ENCODE measurements around the gene XXYLT1.

Gene XXYLT1

DNA sequence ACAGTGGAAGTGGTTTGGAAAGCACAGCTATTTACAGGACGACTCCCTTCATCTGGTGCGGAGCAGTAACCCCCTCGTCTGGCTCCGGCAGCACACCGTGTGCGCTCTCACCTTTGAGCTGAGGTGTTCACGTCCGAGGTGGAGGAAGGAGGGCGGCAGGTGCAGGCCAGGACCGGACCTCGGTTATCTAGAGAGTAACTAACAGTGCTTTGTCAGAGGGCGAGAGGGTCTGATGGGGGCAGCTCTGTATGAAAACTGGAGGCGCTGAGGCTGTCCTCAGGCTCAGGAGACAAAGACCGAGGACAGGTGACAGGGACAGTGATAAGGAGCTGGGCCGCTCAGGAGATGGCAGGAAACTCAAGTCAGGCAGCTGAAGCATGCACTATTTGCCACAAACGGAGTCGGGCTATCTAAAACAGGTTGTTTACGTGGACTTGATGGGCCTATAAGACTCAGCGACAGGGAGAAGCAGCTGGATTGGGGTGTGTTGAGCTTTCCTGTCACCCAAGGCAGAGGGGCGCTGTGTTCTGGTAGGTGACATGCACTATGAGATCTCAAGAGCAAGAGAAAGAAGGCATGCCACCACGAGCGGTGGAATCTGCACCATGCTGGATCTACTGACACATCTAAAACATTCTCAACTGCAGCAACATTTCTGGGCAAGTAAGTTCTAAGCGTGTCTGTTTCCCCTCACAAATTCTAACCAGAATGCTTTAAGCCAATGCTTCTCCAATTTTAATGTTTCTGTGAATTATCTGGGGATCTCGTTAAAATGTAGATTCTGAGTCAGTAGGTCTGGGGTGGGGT lies 155.2 kb downstream of the XXYLT1 start:
- TF ChIP-seq, protein P1, sequence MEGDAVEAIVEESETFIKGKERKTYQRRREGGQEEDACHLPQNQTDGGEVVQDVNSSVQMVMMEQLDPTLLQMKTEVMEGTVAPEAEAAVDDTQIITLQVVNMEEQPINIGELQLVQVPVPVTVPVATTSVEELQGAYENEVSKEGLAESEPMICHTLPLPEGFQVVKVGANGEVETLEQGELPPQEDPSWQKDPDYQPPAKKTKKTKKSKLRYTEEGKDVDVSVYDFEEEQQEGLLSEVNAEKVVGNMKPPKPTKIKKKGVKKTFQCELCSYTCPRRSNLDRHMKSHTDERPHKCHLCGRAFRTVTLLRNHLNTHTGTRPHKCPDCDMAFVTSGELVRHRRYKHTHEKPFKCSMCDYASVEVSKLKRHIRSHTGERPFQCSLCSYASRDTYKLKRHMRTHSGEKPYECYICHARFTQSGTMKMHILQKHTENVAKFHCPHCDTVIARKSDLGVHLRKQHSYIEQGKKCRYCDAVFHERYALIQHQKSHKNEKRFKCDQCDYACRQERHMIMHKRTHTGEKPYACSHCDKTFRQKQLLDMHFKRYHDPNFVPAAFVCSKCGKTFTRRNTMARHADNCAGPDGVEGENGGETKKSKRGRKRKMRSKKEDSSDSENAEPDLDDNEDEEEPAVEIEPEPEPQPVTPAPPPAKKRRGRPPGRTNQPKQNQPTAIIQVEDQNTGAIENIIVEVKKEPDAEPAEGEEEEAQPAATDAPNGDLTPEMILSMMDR (IDR thresholded peaks at IDR 0.05; ENCODE audit: low read depth, low read length, missing control alignments) = no peak
- H3K4me3 ChIP-seq (ENCODE audit: low read depth, low read length) = no peak overlapping the region
- DNase-seq (ENCODE audit: low read depth) = no peak

DNA sequence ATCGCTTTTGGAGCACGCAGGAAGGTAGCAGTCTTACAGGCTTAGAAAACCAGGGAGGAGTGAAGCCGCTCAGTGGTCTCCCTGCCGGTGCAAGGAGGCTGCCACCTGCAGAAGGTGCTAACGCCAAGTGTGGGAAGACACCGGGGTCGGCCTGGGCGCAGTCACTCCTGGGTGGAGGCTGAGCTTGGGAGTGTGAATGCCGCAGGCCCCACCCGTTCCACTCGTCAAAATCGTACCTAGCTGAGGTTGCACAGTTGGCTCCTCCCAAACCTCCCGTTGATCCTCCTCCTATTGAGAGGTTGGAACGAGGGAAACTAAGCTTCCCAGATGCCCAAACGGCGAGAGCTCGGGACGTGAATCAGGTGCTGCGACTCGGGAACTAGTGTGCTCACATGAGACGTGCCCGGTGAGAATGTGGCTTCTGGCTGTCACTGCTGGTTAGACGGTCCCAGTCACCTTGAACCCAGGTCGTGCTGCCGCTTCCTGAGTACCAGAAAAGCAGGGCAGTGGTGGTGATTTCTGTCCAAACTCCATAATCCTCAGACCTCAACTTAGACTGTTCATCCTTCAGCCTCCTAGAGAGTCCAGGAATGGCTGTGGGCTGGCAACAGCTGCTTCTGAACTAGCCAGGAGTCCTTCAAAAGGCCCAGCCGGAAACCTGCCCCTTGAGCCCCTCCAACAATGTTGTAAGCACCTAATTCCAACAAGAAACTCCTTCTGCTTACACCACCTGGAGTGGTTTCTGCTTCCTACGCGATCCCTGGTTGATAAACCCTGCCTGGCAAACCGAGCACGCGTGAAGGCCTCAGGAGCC lies 156.0 kb downstream of the XXYLT1 start:
- no peak overlapping the region for H3K4me3 ChIP-seq (ENCODE audit: low read depth, low read length)
- TF ChIP-seq, protein P1 (IDR thresholded peaks at IDR 0.05; ENCODE audit: low read depth, low read length, missing control alignments) = no peak
- no peak for DNase-seq (ENCODE audit: low read depth)

DNA sequence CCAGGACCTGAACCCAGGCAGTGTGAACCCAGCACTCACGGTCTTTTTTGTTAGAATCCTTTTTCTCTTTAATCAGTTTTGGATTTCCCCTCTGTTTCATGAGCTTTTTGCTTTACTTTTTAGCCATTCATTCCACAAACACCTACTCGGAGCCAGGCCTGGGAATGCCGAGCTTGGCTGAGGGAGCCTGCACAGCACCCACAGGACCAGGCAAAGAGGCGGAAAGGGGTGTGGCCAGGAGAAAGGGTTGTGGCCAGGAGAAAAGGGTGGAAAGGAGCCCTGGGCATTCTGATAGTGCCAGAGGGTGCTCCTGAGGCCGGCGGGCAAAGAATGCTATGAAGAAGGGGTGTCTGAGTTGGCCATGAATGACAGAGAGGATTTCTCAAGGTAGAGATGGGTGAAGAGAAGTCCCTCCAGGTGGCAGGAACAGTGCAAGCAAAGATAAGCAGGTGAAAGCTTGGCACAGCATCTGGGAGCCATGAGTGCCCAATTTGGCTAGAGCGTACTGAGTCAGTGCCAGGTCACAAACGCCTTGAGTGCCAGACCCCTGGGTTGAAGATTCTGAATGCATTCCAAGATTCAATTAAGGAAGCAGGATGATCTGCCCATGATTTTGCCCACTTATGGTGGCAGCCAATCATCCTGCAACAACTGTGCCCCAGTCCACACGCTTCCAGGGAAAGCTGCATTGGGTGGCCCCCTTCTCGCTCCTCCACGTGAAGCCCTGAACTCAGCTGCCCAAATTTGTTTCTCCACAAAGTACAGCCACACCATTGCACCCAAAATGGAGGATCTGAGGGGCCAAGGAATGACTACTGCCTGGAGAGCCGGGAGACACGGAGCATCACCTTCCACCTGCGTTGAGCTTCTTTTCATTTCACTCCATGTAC lies 157.2 kb downstream of the XXYLT1 start:
- H3K4me3 ChIP-seq (ENCODE audit: low read depth, low read length) = no peak overlapping the region
- TF ChIP-seq, protein P1 (IDR thresholded peaks at IDR 0.05; ENCODE audit: low read depth, low read length, missing control alignments) = no peak
- DNase-seq (ENCODE audit: low read depth) = no peak

DNA sequence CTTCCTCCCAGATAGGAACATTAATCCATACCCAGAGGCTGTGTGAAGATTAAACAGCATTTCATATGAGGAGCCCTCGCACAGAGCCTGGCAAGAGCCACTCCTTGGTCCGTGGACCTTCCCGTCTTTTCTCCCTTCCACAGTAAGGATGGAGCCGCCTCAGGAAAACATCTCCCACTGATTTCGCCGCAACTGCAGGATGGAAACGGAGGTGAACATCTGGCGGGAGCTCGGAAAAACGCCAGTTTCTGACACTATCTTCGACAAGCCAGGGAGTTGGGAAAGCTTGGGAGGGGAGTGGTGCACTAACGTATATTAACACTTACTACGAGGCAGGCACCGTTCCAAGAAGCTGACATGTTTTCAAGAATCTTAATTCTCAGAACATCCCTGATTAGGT lies 157.9 kb downstream of the XXYLT1 start:
- no peak overlapping the region for H3K4me3 ChIP-seq (ENCODE audit: low read depth, low read length)
- TF ChIP-seq, protein P1 (IDR thresholded peaks at IDR 0.05; ENCODE audit: low read depth, low read length, missing control alignments) = no peak
- DNase-seq (ENCODE audit: low read depth) = no peak

DNA sequence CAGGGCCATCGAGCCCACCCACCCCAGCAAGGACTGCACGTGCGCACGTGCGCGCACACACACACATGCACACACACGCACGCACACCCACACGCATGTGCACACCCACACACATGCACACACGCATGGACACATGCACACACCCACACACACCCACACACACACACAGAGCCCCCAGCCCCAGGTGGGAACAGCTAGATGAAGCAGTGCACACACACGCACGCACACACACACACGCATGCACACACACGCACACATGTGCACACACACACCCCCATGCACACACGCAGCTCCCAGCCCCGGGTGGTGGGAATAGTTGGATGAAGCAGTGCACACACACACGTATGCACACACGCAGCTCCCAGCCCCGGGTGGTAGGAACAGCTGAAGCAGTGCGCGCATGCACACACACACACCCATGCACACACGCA lies 158.6 kb downstream of the XXYLT1 start:
- TF ChIP-seq, protein P1 (IDR thresholded peaks at IDR 0.05; ENCODE audit: low read depth, low read length, missing control alignments) = no peak
- DNase-seq (ENCODE audit: low read depth) = no peak
- H3K4me3 ChIP-seq (ENCODE audit: low read depth, low read length) = no peak overlapping the region

DNA sequence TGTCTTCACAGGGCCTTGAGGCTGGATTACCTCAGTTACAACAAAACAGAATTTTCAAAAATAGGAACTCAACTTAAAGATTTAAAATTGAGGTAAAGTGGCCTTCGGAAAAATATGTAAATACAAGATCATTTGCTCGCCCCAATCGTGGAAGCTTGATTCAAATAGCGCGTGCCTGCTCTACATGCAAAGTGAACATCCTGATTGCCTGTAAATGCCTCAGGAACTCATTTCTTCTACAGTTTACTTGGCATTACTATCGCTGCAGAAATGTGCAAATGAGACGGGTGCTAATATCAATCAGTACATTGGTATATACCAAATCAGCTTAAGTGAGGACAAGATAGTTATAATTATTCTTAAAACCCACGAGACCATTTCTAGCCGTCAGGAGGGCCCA lies 159.2 kb downstream of the XXYLT1 start:
- no peak overlapping the region for H3K4me3 ChIP-seq (ENCODE audit: low read depth, low read length)
- TF ChIP-seq, protein P1 (IDR thresholded peaks at IDR 0.05; ENCODE audit: low read depth, low read length, missing control alignments) = no peak
- DNase-seq (ENCODE audit: low read depth) = no peak
